NB4 (cell line): ENCODE measurements around the gene UBA6.

ENCODE experiments used
- CTCF ChIP-seq: IDR thresholded peaks from one replicate; pipeline ENCODE4 v1.5.1; 2012; ENCODE audit warnings: low read depth, low read length
- MAX ChIP-seq: IDR thresholded peaks from 2 replicates; pipeline ENCODE4 v1.6.1; 2011; ENCODE audit warnings: low read depth, low read length

- TF ChIP-seq CTCF (no peak), MAX (no peak)
Measured at GRCh38 chr4:67608027-67608426, 92.9 kb downstream of the UBA6 start.
